Measurements from ENCODE around the gene PCNX2. TPM values are rescaled to one million over a fixed set of nuclear protein-coding genes. Genes with fewer than 3 reads are reported as not detected.
A peak's percentile ranks its signal among the peaks of the same experiment; 100 is the strongest.

Gene PCNX2
- total RNA-seq, 1 donor from 2014 or later = 17.2 TPM

- Mint-ChIP-seq H3K4me3 (ENCODE audit: unreplicated experiment) (no peak overlapping the region), H3K4me1 (ENCODE audit: unreplicated experiment) (peaks cover 9% of the 10 kb centered on the region), H3K27me3 (ENCODE audit: unreplicated experiment) (no peaks in the 10 kb centered on the region), H3K36me3 (ENCODE audit: unreplicated experiment) (peaks cover 4% of the 10 kb centered on the region), H3K9me3 (ENCODE audit: unreplicated experiment) (no peaks in the 10 kb centered on the region), H3K27ac (ENCODE audit: unreplicated experiment) (no peak overlapping the region)
- TF ChIP-seq CTCF (IDR thresholded peaks at IDR 0.05) = no peak
- peak; percentile 81 for DNase-seq (ENCODE audit: extremely low spot score, unreplicated experiment)
These were observed 311.5 kb downstream of the PCNX2 start for GRCh38 chr1:232983817-232984567.

- no peaks in the 10 kb centered on the region for H3K27me3 Mint-ChIP-seq (ENCODE audit: unreplicated experiment)
- no peak overlapping the region for H3K27ac Mint-ChIP-seq (ENCODE audit: unreplicated experiment)
- H3K9me3 Mint-ChIP-seq (ENCODE audit: unreplicated experiment) = no peaks in the 10 kb centered on the region
- H3K36me3 Mint-ChIP-seq (ENCODE audit: unreplicated experiment) = peaks cover 7% of the 10 kb centered on the region
- H3K4me1 Mint-ChIP-seq (ENCODE audit: unreplicated experiment) = peaks cover 9% of the 10 kb centered on the region
- no peak overlapping the region for H3K4me3 Mint-ChIP-seq (ENCODE audit: unreplicated experiment)
- peak; percentile 48 for DNase-seq (ENCODE audit: extremely low spot score, unreplicated experiment)
- TF ChIP-seq CTCF (IDR thresholded peaks at IDR 0.05) = no peak
These were observed 312.1 kb downstream of the PCNX2 start for GRCh38 chr1:232983375-232983774.

- TF ChIP-seq CTCF (IDR thresholded peaks at IDR 0.05) = no peak
- peak; percentile 62 for DNase-seq (ENCODE audit: extremely low spot score, unreplicated experiment)
- Mint-ChIP-seq H3K4me3 (ENCODE audit: unreplicated experiment) (no peak overlapping the region), H3K27ac (ENCODE audit: unreplicated experiment) (no peak overlapping the region), H3K36me3 (ENCODE audit: unreplicated experiment) (peaks cover 13% of the 10 kb centered on the region), H3K9me3 (ENCODE audit: unreplicated experiment) (no peaks in the 10 kb centered on the region), H3K27me3 (ENCODE audit: unreplicated experiment) (no peaks in the 10 kb centered on the region), H3K4me1 (ENCODE audit: unreplicated experiment) (peaks cover 9% of the 10 kb centered on the region)
These were observed 313.1 kb downstream of the PCNX2 start for GRCh38 chr1:232982238-232982944.

GRCh38 chr1:232980986-232981560 is 314.5 kb downstream of the PCNX2 start:
- TF ChIP-seq CTCF (IDR thresholded peaks at IDR 0.05) = no peak
- H3K27me3 Mint-ChIP-seq (ENCODE audit: unreplicated experiment) = no peaks in the 10 kb centered on the region
- no peaks in the 10 kb centered on the region for H3K9me3 Mint-ChIP-seq (ENCODE audit: unreplicated experiment)
- H3K36me3 Mint-ChIP-seq (ENCODE audit: unreplicated experiment) = peaks cover 18% of the 10 kb centered on the region
- no peak overlapping the region for H3K27ac Mint-ChIP-seq (ENCODE audit: unreplicated experiment)
- peaks cover 9% of the 10 kb centered on the region for H3K4me1 Mint-ChIP-seq (ENCODE audit: unreplicated experiment)
- no peak overlapping the region for H3K4me3 Mint-ChIP-seq (ENCODE audit: unreplicated experiment)
- DNase-seq (ENCODE audit: extremely low spot score, unreplicated experiment) = peak; percentile 25
